HuH-7 (cell line): ENCODE results near the gene SLC38A11.
"Not testable (repeated sequence)": the region's sequence is repeated elsewhere in the genome, so short reads cannot be mapped to it uniquely, and the experiment has no call there.

ENCODE experiments used
- DNase-seq: peaks from one replicate; pipeline ENCODE4 v3.0.0; 2011; ENCODE audit warnings: low spot score

The SLC38A11 gene

GRCh38 chr2:164877169-164877568 lies 78.2 kb downstream of the SLC38A11 start:
- no peak for DNase-seq

- no peak for DNase-seq
Measured at GRCh38 chr2:164875334-164876205, 79.8 kb downstream of the SLC38A11 start.

DNA sequence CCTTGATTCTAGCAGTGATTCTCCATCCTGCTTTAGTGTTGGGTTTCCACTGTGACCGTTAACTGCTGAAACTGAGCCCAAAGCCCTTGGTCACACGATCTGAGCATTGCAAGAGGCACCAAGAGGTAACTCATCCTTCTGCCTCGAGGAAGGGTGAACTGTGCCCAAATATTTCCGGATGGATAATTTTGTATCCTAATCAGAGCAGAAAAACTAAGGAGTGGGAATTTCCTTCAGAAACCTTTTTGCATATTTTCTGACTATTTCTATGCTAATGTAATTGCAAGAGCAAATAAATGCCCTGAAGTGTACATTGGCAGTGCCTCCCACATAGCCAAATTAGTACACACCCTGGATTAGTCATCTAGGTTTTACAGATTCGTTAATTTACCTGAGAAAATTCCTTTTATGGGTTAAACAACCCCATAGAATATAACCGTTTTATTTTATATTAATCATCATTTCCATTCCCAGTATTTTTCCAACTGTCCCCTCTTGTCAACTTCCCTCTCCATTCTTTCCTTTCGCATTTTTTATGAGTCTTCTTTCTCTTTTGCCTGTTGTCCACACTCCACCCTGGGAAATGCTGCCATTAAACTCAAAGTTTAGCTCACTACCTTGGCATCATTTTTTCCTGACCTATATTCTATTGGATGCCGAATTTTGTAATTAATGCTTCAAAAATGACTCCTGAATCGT lies 82.0 kb downstream of the SLC38A11 start:
- no peak for DNase-seq

- no peak for DNase-seq
Measured at GRCh38 chr2:164871404-164871803, 83.9 kb downstream of the SLC38A11 start.

DNA sequence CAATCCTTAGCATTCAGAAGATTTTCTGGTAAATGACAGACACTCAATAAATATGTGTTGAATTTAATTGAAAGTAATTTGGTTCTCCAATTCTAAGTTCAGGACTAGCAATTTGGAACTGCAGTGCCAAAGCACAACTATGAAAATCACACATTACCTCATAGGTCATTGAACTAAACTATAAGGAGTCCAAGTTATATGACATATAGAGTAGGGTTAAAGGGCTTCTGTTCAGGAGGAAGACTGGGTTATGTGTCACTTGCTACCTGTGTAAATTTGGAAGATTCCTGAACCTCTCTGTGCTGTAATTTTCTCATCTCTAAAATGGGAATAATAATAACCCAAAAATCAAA lies 85.9 kb downstream of the SLC38A11 start:
- DNase-seq, result no peak

- no peak for DNase-seq
Measured at GRCh38 chr2:164868563-164869419, 86.5 kb downstream of the SLC38A11 start.

DNA sequence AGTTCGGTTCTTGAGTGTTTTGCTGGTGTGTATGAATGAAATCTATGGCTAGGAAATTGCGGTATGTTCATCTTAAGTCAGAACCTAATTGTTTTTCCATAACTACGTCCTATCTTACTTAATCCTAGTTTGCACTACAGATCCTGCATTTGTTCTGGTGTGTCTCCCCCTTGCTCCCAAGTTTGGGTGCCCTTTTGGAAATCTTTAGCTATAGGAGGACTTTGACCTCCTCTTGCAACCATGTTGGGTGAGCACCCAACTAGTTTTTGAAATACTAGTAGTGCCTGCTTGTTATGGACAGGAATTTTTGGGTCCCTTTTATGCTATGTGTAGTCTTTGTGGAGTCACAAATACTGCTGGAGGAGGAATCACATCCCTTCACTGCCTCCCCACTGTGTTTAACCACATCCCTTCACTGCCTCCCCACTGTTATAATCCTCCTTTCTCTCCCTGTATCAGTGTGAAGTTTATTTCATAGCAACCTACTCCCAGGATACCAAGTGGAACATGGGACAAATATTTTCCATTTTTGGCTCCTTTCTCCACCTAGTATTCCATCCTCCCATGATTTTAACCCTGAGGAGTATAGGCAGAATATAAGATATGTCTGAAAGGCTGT lies 87.4 kb downstream of the SLC38A11 start:
- no peak for DNase-seq

DNA sequence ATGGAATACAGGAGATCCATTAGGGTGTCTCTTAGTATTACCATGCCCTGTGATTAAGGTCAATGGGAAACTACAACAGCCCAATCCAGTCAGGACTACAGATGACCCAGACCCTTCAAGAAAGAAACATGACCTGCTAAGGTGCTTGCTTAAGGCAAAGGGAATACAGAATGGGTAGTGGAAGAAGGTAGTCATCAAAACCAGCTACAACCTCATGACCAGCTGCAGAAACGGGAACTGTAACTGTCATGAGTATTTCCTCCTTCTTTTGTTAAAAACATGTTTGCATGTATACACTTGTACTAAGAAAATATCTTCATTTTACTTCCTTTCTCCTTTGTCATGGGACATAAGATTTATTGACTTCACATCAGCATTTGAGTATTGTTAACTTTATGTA lies 88.9 kb downstream of the SLC38A11 start:
- DNase-seq, result not testable (repeated sequence)

GRCh38 chr2:164860694-164861042 lies 94.7 kb downstream of the SLC38A11 start:
- DNase-seq, result no peak

GRCh38 chr2:164859906-164860693 lies 95.2 kb downstream of the SLC38A11 start:
- DNase-seq, result not testable (repeated sequence)

- DNase-seq, result no peak
Measured at GRCh38 chr2:164859251-164859818, 96.0 kb downstream of the SLC38A11 start.

DNA sequence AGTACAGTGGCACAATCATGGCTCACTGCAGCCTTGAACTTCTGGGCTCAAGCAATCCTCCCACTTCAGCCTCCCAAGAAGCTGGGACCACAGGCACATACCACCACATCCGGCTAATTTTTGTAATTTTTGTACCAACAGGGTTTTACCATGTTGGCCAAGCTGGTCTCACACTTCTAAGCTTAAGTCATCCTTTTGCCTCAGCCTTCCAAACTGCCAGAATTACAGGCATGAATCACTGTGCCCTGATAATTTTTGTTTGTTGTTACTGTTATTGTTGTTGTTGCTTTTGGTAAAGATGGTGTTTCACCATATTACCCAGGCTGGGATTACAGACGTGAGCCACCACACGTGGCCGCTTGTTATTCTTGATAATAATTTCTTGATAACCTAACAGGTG lies 103.2 kb downstream of the SLC38A11 start:
- DNase-seq, result no peak

- DNase-seq, result no peak
Measured at GRCh38 chr2:164850235-164850634, 105.1 kb downstream of the SLC38A11 start.

DNA sequence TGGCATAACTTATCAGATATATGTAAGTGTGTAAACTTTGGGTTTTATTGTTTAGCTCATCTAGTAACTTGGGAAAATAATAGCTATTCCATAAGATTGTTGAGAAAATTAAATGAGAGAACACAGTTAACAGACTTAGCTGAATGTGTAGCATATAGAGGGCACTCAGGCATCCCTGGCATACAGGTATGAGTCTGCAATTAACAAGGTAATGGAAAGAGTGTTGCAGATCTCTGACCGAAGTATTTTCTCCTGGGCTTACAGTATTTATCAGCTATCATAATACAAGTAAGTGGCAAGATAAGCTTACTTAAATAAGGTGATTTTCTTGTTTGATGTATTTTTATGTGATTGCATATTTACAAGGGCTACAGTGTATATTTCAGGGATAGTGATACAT lies 105.8 kb downstream of the SLC38A11 start:
- no peak for DNase-seq

DNA sequence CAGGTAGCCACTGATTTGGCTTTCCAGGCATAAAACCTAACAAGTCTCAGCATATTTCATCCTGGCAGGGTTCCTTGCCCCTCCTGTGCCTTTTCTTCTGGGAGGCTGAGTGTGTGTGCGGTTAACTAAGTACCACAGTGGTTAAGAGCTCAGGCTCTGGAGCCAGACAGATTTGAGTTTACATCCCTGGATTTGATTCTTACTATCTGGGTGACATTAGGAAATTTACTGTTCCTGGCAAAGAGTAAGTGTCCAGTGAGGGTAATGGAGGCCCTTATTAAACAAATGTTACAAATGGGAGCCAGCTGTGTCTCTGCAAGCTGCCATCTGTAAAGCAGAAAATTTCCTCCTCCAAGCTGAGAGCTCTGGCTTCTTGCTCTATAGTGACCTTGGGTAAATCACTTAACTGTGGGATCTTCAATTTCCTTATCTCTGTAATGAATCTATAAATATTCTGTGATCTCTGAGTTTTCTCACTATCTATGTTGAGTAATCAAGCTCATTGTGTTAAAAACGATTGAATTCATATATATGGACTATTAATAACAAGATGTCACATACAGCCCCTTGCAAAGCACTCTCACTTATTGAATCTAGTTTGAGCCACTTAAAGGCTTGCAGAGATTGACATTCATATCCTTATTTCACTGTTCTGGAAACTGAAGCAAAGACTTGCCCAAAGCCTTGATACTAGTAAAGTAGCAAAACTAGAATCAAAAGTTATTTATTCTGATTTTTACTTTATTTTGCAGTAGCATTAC lies 107.2 kb downstream of the SLC38A11 start:
- DNase-seq, result no peak

GRCh38 chr2:164847291-164847690 lies 108.0 kb downstream of the SLC38A11 start:
- no peak for DNase-seq

DNA sequence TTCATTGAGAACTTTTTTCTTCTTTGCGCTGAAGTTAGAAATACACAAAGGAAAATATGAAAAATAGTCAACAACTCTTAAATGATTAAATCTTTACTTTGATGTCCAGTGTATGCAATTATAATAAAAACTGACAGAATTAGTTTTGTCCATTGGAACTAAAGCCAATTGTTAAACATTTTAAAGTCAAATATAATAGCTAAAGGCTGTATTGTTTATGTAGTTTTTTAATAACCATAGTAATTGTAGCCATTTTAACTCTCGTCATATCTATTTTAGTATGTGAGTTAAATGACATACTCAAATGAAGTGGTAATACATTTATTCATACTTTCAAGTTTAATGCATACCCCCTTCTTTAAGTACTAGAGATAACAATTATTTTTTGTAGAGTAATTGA lies 109.0 kb downstream of the SLC38A11 start:
- DNase-seq, result no peak
